KMS-11 (cell line): ENCODE results near the gene RPS26.

Experiments
- H2AFZ ChIP-seq: fragments of 200-600 bp; sonication (generic); 2 replicates; pipeline ENCODE4 v1.6.1; 2016; ENCODE audit warnings: antibody characterized with exemption, mixed run types, low read depth
- H3K27ac ChIP-seq: fragments of 200-600 bp; sonication (generic); 2 replicates; pipeline ENCODE4 v1.6.1; 2016; ENCODE audit warnings: mild to moderate bottlenecking, mixed run types
- H3K27me3 ChIP-seq: fragments of 200-600 bp; sonication (generic); 2 replicates; pipeline ENCODE4 v1.6.1; 2017; ENCODE audit warnings: mild to moderate bottlenecking, low read depth, mixed run types, moderate library complexity; ENCODE audit not compliant: insufficient read depth
- H3K36me3 ChIP-seq: fragments of 200-600 bp; sonication (generic); 2 replicates; pipeline ENCODE4 v1.6.1; 2017; ENCODE audit warnings: mild to moderate bottlenecking, mixed run types; ENCODE audit not compliant: insufficient read depth
- H3K4me1 ChIP-seq: fragments of 200-600 bp; sonication (generic); 2 replicates; pipeline ENCODE4 v1.6.1; 2016; ENCODE audit warnings: mild to moderate bottlenecking, low read depth, mixed run types; ENCODE audit not compliant: poor library complexity, severe bottlenecking
- H3K4me2 ChIP-seq: fragments of 200-600 bp; sonication (generic); 2 replicates; pipeline ENCODE4 v1.7.0; 2016; ENCODE audit warnings: mild to moderate bottlenecking, mixed run types
- H3K4me3 ChIP-seq: fragments of 200-600 bp; sonication (generic); IDR thresholded peaks from 2 replicates; pipeline ENCODE4 v1.6.1; 2017; ENCODE audit warnings: low read depth, low read length, mixed read lengths; ENCODE audit not compliant: insufficient read depth
- H3K79me2 ChIP-seq: fragments of 200-600 bp; sonication (generic); 2 replicates; pipeline ENCODE4 v1.6.1; 2016; ENCODE audit warnings: low read depth, mixed run types; ENCODE audit not compliant: insufficient read depth
- H3K9ac ChIP-seq: fragments of 200-600 bp; sonication (generic); 2 replicates; pipeline ENCODE4 v1.6.1; 2016; ENCODE audit warnings: mild to moderate bottlenecking, mixed run types
- H4K20me1 ChIP-seq: fragments of 200-600 bp; sonication (generic); 2 replicates; pipeline ENCODE4 v1.6.1; 2016; ENCODE audit warnings: mild to moderate bottlenecking, mixed run types; ENCODE audit not compliant: insufficient read depth
- CTCF ChIP-seq: fragments of 200-600 bp; sonication (generic); conservative IDR thresholded peaks from 2 replicates; pipeline ENCODE4 v1.6.1; 2017; ENCODE audit warnings: low read depth, mild to moderate bottlenecking, antibody characterized with exemption, low read length, moderate library complexity, mixed read lengths

RPS26 gene

GRCh38 chr12:56078931-56079722 lies 37.4 kb downstream of the RPS26 start:
- Histone ChIP-seq H3K4me1 (peaks cover 13% of the 10 kb centered on the region), H3K4me3 (no peak overlapping the region), H3K9ac (peak overlapping the region; percentile 24; the same call in 1 of the 2 replicates), H2AFZ (peak overlapping the region; percentile 92), H3K27me3 (peaks cover 33% of the 10 kb centered on the region; the same call in 1 of the 2 replicates), H3K27ac (no peak overlapping the region), H3K36me3 (no peaks in the 10 kb centered on the region), H3K4me2 (peak overlapping the region; percentile 88), H4K20me1 (no peaks in the 10 kb centered on the region), H3K79me2 (no peaks in the 10 kb centered on the region)
- TF ChIP-seq CTCF, result peak; percentile 91

GRCh38 chr12:56079723-56080555 lies 38.2 kb downstream of the RPS26 start, which contains the start of gene ERBB3:
ERBB3 (plus strand) TSS chr12:56080165; CDS start chr12:56080301, 136 bp downstream.
- Histone ChIP-seq H3K4me2 (peak within 1 kb of the TSS; percentile 88), H4K20me1 (no peaks in the 10 kb centered on the region), H3K4me3 (no peak within 1 kb of the TSS), H3K79me2 (no peaks in the 10 kb centered on the region), H3K27me3 (peaks cover 33% of the 10 kb centered on the region; the same call in 1 of the 2 replicates), H2AFZ (peak within 1 kb of the TSS; percentile 92), H3K4me1 (peaks cover 13% of the 10 kb centered on the region), H3K9ac (peak within 1 kb of the TSS; percentile 24; the same call in 1 of the 2 replicates), H3K36me3 (no peaks in the 10 kb centered on the region), H3K27ac (no peak within 1 kb of the TSS)
- no peak for TF ChIP-seq CTCF

GRCh38 chr12:56080556-56081138 lies 38.9 kb downstream of the RPS26 start:
- Histone ChIP-seq H4K20me1 (no peaks in the 10 kb centered on the region), H3K4me2 (peak overlapping the region; percentile 88; the same call in 1 of the 2 replicates), H2AFZ (peak overlapping the region; percentile 92), H3K27ac (no peak overlapping the region), H3K4me1 (peaks cover 13% of the 10 kb centered on the region), H3K27me3 (peaks cover 33% of the 10 kb centered on the region; the same call in 1 of the 2 replicates), H3K36me3 (no peaks in the 10 kb centered on the region), H3K79me2 (no peaks in the 10 kb centered on the region), H3K9ac (no peak overlapping the region), H3K4me3 (no peak overlapping the region)
- TF ChIP-seq CTCF, result peak; percentile 33
